Parathyroid adenoma (tissue), 2 donors: ENCODE measurements around the gene FBXW8.
A peak's percentile ranks its signal among the peaks of the same experiment; 100 is the strongest.

ENCODE experiments used
- H2AFZ ChIP-seq: fragments of 300-600 bp; sonication (generic); one replicate; pipeline ENCODE4 v1.7.0; 2017; ENCODE audit warnings: antibody characterized with exemption, mild to moderate bottlenecking
- H3K27ac ChIP-seq: fragments of 300-600 bp; sonication (generic); one replicate; pipeline ENCODE4 v1.7.0; 2017
- H3K27me3 ChIP-seq: fragments of 300-600 bp; sonication (generic); one replicate; pipeline ENCODE4 v1.7.0; 2017; ENCODE audit warnings: low read length; ENCODE audit not compliant: control insufficient read depth, insufficient read depth
- H3K36me3 ChIP-seq: fragments of 300-600 bp; sonication (generic); one replicate; pipeline ENCODE4 v1.7.0; 2017; ENCODE audit warnings: low read length; ENCODE audit not compliant: control insufficient read depth, insufficient read depth
- H3K4me1 ChIP-seq: fragments of 300-600 bp; sonication (generic); one replicate; pipeline ENCODE4 v1.7.0; 2017; ENCODE audit warnings: control low read depth
- H3K4me2 ChIP-seq: fragments of 300-600 bp; sonication (generic); one replicate; pipeline ENCODE4 v1.7.0; 2017; ENCODE audit warnings: low read length
- H3K4me3 ChIP-seq: fragments of 300-600 bp; sonication (generic); one replicate; pipeline ENCODE4 v1.7.0; 2017; ENCODE audit warnings: low read depth, low read length
- H3K79me2 ChIP-seq: fragments of 300-600 bp; sonication (generic); one replicate; pipeline ENCODE4 v1.7.0; 2017; ENCODE audit warnings: control low read depth
- H3K9ac ChIP-seq: fragments of 300-600 bp; sonication (generic); one replicate; pipeline ENCODE4 v1.7.0; 2017; ENCODE audit warnings: mild to moderate bottlenecking
- H3K9me3 ChIP-seq: fragments of 300-600 bp; sonication (generic); one replicate; pipeline ENCODE4 v1.7.0; 2017; ENCODE audit warnings: low read length; ENCODE audit not compliant: control insufficient read depth
- TF ChIP-seq, protein P1 (sequence below): fragments of 300-600 bp; sonication (generic); IDR thresholded peaks from one replicate; pipeline ENCODE4 v1.7.0; 2017; ENCODE audit warnings: antibody characterized with exemption, mild to moderate bottlenecking
- donor health status: primary hyperparathyroidism.

FBXW8 gene

DNA sequence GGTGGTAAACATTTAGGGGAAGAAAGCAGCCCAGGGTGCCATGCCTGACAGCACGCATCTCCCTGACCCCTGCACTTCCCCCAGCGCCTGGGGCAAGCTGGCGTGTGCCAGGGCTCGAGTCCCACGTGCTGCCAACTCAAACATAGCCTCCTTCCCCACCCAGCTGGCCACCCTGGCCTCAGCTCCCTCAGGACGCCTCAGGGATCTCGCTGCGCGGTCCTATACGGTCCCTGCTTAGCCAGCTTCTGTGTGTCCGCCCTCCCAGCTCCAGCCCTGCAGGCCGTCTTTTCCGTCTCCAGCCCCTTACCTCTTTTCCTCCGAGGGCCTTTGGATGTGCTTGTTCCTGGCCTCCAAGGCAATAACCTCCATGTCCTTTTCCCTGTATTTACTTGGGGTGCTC is 117.5 kb downstream of the FBXW8 start:
- Histone ChIP-seq H3K9me3 (no peaks in the 10 kb centered on the region), H3K36me3 (no peaks in the 10 kb centered on the region), H3K27ac (no peak overlapping the region), H3K79me2 (peaks cover 2% of the 10 kb centered on the region), H3K4me3 (no peak overlapping the region), H3K4me1 (peaks cover 18% of the 10 kb centered on the region), H3K4me2 (no peak overlapping the region), H2AFZ (no peak overlapping the region), H3K27me3 (no peaks in the 10 kb centered on the region), H3K9ac (no peak overlapping the region)
- TF ChIP-seq, protein P1, sequence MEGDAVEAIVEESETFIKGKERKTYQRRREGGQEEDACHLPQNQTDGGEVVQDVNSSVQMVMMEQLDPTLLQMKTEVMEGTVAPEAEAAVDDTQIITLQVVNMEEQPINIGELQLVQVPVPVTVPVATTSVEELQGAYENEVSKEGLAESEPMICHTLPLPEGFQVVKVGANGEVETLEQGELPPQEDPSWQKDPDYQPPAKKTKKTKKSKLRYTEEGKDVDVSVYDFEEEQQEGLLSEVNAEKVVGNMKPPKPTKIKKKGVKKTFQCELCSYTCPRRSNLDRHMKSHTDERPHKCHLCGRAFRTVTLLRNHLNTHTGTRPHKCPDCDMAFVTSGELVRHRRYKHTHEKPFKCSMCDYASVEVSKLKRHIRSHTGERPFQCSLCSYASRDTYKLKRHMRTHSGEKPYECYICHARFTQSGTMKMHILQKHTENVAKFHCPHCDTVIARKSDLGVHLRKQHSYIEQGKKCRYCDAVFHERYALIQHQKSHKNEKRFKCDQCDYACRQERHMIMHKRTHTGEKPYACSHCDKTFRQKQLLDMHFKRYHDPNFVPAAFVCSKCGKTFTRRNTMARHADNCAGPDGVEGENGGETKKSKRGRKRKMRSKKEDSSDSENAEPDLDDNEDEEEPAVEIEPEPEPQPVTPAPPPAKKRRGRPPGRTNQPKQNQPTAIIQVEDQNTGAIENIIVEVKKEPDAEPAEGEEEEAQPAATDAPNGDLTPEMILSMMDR = no peak

DNA sequence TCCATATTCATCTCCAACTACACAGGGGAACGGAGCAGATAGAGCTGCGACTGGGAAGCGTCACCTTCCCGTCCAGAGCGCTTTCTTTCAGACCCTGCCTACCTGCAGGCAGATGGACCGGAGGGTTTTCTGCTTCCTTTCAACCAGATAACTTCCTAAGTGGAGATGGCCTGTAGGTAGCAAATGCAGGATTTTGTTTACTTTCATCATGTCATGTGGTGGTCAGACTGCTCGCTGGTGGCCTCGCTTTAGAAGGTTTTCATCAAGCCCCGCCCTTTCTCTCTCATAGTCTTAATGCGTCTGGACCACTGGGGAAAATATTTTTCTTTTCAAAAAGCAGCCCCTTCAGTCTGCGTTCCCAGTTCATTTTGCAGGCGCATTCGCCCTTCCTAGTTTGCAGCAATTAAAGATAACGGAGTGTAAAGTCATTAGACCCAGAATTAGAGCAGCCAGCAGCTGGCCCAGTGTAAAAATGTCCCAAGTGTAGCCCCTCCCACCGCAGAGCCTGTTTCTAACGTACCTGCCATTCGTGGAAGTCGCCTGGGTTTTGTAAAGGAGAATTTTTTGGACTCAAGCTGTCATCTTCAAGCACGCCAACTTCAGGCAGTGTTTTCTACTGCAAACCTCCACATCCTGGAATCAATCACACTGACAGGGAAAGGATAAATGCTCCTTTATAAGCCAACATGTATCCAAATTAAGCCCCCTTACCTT is 119.6 kb downstream of the FBXW8 start:
- peaks cover 2% of the 10 kb centered on the region for H3K79me2 ChIP-seq

DNA sequence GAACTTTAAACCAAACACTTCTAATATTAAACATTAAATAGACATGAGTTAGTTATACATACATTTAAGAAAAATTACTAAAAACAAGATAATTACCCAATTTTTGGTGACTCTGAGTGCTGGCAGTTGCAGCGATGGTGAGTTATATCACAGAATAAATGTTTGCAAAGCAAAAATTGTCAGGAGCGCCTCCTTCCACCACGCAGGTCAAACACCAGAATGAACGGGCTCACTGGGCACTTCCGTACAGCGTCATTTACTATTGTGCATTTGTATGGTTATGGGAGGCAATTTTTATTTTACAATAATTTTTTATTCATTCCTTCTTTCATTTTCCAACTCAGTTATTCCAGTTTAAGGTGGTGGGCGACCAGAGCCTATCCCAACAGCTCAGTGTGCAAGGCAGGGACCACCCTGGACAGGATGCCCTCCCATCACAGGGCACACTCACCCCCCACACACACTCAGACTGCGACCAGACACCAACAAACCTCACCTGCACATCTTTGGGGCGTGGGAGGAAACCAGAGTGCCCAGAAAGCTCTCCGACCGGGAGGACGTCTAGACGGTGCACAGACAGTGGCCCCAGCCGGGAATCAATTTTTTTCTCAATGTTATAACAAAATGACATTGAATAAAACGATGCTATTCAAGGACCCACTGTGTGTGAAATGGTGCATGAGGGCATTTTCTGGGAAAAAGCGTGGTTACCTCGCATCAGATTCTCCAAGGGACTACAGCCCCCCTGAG is 121.3 kb downstream of the FBXW8 start:
- TF ChIP-seq, protein P1 = no peak
- Histone ChIP-seq H3K9me3 (no peaks in the 10 kb centered on the region), H3K4me1 (peaks cover 31% of the 10 kb centered on the region), H3K4me2 (no peak overlapping the region), H2AFZ (no peak overlapping the region), H3K9ac (no peak overlapping the region), H3K27ac (no peak overlapping the region), H3K4me3 (no peak overlapping the region), H3K27me3 (no peaks in the 10 kb centered on the region), H3K36me3 (no peaks in the 10 kb centered on the region), H3K79me2 (no peaks in the 10 kb centered on the region)

More for the DNA sequence above, 119.6 kb downstream of the FBXW8 start:
- TF ChIP-seq, protein P1 = no peak
- Histone ChIP-seq H2AFZ (no peak overlapping the region), H3K4me2 (no peak overlapping the region), H3K9ac (no peak overlapping the region), H3K27ac (no peak overlapping the region), H3K4me3 (no peak overlapping the region), H3K36me3 (no peaks in the 10 kb centered on the region), H3K9me3 (no peaks in the 10 kb centered on the region), H3K4me1 (peaks cover 36% of the 10 kb centered on the region), H3K27me3 (no peaks in the 10 kb centered on the region)

DNA sequence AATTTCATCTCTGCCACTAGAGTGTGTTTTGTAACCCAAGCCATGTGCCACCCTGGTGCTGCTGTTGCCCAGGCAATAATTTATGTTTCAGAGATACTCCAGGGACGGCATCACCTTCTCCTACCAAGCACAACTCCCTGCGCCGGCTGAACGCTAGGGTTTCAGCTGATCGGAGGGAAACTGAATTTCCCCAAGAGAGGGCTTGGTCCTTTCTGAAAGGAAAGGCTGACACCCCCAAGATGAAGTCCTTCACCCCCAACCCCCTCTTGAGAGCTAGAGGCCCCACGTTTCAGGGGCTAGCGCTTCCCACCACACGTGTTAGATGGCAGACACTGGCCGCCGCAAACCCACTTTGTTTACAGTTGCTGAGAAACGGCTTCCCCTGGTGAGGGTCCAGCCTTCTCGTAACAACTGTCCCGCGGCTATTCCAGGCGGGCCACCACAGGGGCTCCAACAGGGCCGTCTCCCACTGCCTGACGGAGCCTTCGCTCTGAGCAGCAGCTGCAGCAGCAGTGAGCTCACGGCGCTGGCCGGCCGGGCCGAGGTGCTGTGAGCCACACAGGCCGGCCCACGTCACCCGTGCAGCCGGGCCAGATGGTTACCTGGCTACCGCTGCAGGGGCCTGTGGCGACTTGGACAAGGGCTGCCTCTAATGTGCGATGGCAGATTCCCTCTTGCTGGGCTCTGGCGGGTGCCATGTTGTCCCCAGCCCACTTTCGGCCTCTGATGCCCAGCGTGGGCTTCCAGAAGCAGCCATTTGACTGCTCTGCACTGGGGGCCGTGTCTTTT is 122.0 kb downstream of the FBXW8 start:
- no peak overlapping the region for H3K9ac ChIP-seq
- H3K4me3 ChIP-seq = no peak overlapping the region
- peaks cover 31% of the 10 kb centered on the region for H3K4me1 ChIP-seq
- no peaks in the 10 kb centered on the region for H3K79me2 ChIP-seq
- no peaks in the 10 kb centered on the region for H3K36me3 ChIP-seq
- TF ChIP-seq, protein P1 = no peak
- peak overlapping the region; percentile 87 for H3K27ac ChIP-seq
- H2AFZ ChIP-seq = peak overlapping the region; percentile 72
- no peaks in the 10 kb centered on the region for H3K9me3 ChIP-seq
- no peaks in the 10 kb centered on the region for H3K27me3 ChIP-seq
- H3K4me2 ChIP-seq = no peak overlapping the region
